IPS-18c (cell line): Measurements from ENCODE around the gene PAX8.

Experiments used
- H3K4me3 ChIP-seq: 2 replicates; pipeline ENCODE4 v1.7.0; 2013; ENCODE audit warnings: low read depth, mild to moderate bottlenecking, low read length, moderate library complexity; ENCODE audit not compliant: insufficient read depth
- H3K9me3 ChIP-seq: one replicate; pipeline ENCODE4 v1.6.1; 2013; ENCODE audit warnings: mild to moderate bottlenecking, low read length, moderate library complexity; ENCODE audit not compliant: control insufficient read depth, insufficient read depth

Gene PAX8

GRCh38 chr2:113175042-113175628, 103.6 kb downstream of the PAX8 start:
- Histone ChIP-seq H3K9me3 (no peaks in the 10 kb centered on the region), H3K4me3 (no peak overlapping the region)

- no peak overlapping the region for H3K4me3 ChIP-seq
- no peaks in the 10 kb centered on the region for H3K9me3 ChIP-seq
Measured at GRCh38 chr2:113174376-113174750, 104.4 kb downstream of the PAX8 start.

- Histone ChIP-seq H3K9me3 (no peaks in the 10 kb centered on the region), H3K4me3 (no peak within 1 kb of the TSS)
Measured at GRCh38 chr2:113173542-113174375, 105.0 kb downstream of the PAX8 start, which contains the start of gene PSD4. PSD4 (plus strand) TSS chr2:113173971; CDS start chr2:113182457, 8,486 bp downstream.

- Histone ChIP-seq H3K4me3 (no peak overlapping the region), H3K9me3 (no peaks in the 10 kb centered on the region)
Measured at GRCh38 chr2:113172721-113173541, 105.8 kb downstream of the PAX8 start.

- Histone ChIP-seq H3K4me3 (no peak overlapping the region), H3K9me3 (no peaks in the 10 kb centered on the region)
Measured at GRCh38 chr2:113171334-113172075, 107.2 kb downstream of the PAX8 start.

- H3K4me3 ChIP-seq = no peak overlapping the region
Measured at GRCh38 chr2:113169586-113169985, 109.1 kb downstream of the PAX8 start.

GRCh38 chr2:113169002-113169530, 109.7 kb downstream of the PAX8 start:
- Histone ChIP-seq H3K4me3 (no peak overlapping the region), H3K9me3 (no peaks in the 10 kb centered on the region)

More at GRCh38 chr2:113169586-113169985, 109.1 kb downstream of the PAX8 start:
- no peaks in the 10 kb centered on the region for H3K9me3 ChIP-seq

GRCh38 chr2:113167962-113168340, 110.8 kb downstream of the PAX8 start:
- Histone ChIP-seq H3K4me3 (no peak overlapping the region), H3K9me3 (no peaks in the 10 kb centered on the region)

- Histone ChIP-seq H3K4me3 (no peak overlapping the region), H3K9me3 (no peaks in the 10 kb centered on the region)
Measured at GRCh38 chr2:113167115-113167932, 111.4 kb downstream of the PAX8 start.

GRCh38 chr2:113166187-113166645, 112.5 kb downstream of the PAX8 start:
- Histone ChIP-seq H3K9me3 (no peaks in the 10 kb centered on the region), H3K4me3 (no peak overlapping the region)
